Bronchial epithelial cell (primary cell): ENCODE data around the gene TFEB. TPM values are rescaled to one million over a fixed set of nuclear protein-coding genes. Genes with fewer than 3 reads are reported as not detected.

ENCODE experiments used
- DNase-seq: peaks from one replicate; pipeline ENCODE4 v3.0.0-alpha.2; 2010; ENCODE audit warnings: low read depth
- FAIRE-seq: peaks from 2 replicates; lab custom pipeline; 2011; peaks lifted over from hg19 to GRCh38; lab: Jason Lieb, UNC
- H3K27me3 ChIP-seq: 2 replicates; pipeline ENCODE4 v1.5.1; 2011; ENCODE audit warnings: low read length; ENCODE audit not compliant: control insufficient read depth, insufficient read depth
- H3K36me3 ChIP-seq: 2 replicates; pipeline ENCODE4 v1.5.1; 2011; ENCODE audit warnings: low read length; ENCODE audit not compliant: control insufficient read depth, insufficient read depth
- H3K4me3 ChIP-seq: 2 replicates; pipeline ENCODE4 v1.5.1; 2011; ENCODE audit warnings: mild to moderate bottlenecking, low read depth, low read length, control low read depth
- total RNA-seq: library from RNA; depleted of rRNA; stranded (reverse); fragments of >200 nt; gene quantifications from 2 replicates; pipeline ENCODE4 v1.2.1, GENCODE V29; 2014
- TF ChIP-seq, protein P1 (sequence below): IDR thresholded peaks from 2 replicates; pipeline ENCODE4 v1.5.1; 2011; ENCODE audit warnings: mild to moderate bottlenecking, moderate library complexity, low read length, control low read depth, inconsistent platforms; ENCODE audit not compliant: insufficient read depth, severe bottlenecking

TFEB gene
- total RNA-seq, 1 donor from 2014 or later, result 6.8 TPM

DNA sequence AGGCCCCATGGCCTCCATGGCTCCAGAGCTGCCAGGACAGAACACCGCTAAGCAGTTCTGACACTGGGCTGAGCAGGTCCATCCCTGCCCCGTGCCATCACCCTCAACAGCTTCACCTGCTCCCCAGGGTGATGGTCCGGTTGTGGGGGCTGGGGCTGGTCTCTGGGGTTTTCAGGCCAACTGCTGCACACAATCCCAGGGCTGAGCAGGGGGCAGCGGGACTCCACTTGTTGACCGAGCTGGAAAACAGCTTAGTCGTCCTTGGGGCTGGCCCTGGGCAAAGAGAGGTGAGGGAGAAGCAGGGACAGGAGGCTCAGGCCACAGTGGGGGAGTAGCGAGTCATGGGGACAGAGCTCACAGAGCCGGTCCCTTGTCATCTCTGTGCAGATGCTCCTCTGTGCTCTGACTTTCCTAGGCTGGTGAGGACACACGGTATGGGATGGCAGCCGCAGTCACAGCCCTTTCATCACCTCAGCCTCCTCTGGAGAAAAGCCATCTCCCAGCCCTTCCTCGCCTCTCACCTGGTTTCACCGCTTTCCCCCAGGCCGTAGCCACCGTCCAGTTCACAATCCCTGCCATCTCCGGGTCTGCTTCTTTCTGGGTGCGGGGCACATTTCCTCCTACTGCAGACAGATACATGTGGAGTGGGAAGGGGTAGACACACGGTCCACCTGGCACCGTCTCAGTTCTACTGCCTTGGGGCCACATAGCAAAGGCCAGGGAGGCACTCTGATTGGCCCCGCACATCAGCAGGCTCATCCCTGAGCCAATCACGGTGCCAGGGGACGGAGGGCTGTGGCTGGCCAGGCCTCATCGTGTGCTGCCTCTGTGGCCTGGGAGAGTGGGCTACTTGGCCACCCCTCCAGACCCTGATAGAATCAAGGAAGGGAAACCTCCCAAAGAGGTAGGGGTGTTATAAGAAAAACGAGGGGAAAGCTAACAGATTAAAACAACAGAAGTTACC, 78.0 kb downstream of the TFEB start:
- peaks cover 5% of the 10 kb centered on the region for H3K27me3 ChIP-seq
- peaks cover 3% of the 10 kb centered on the region for H3K36me3 ChIP-seq
- H3K4me3 ChIP-seq, result no peak overlapping the region
- DNase-seq (no peak), FAIRE-seq (no peak)
- TF ChIP-seq, protein P1, sequence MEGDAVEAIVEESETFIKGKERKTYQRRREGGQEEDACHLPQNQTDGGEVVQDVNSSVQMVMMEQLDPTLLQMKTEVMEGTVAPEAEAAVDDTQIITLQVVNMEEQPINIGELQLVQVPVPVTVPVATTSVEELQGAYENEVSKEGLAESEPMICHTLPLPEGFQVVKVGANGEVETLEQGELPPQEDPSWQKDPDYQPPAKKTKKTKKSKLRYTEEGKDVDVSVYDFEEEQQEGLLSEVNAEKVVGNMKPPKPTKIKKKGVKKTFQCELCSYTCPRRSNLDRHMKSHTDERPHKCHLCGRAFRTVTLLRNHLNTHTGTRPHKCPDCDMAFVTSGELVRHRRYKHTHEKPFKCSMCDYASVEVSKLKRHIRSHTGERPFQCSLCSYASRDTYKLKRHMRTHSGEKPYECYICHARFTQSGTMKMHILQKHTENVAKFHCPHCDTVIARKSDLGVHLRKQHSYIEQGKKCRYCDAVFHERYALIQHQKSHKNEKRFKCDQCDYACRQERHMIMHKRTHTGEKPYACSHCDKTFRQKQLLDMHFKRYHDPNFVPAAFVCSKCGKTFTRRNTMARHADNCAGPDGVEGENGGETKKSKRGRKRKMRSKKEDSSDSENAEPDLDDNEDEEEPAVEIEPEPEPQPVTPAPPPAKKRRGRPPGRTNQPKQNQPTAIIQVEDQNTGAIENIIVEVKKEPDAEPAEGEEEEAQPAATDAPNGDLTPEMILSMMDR, result no peak

DNA sequence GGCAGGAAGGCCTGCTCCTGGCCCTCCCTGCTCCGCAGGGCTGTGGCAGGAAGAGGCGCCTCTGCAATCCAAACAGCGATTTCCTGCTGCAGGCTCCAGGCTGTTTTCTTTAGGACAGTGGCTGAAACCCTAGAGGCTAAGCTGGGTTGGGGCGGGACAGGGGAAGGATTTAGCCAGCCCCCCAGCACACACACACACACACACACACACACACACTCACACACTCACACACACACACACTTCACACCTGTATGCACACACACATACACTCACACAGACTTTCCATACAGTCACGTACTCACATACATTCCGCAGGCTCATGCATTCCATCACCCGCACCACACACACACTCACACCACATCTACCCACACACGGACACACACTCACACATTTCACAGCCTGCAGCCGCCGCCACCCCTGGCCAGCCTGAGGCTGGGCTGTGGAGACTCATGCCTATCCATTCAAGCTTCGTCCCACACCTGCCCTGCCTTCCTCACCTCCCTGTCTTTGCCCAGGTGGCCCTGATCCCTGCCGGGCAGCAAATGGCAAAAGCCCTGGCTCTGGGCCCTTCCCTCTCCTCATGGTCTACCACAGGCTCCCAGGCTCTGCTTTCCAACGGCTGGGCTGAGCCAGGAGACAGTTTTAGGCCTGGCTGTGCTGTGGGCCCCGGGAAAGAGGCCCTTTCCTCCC, 79.3 kb downstream of the TFEB start:
- no peak overlapping the region for H3K4me3 ChIP-seq
- FAIRE-seq (no peak), DNase-seq (peak; percentile 47)
- H3K27me3 ChIP-seq, result peaks cover 5% of the 10 kb centered on the region
- H3K36me3 ChIP-seq, result peaks cover 5% of the 10 kb centered on the region
- TF ChIP-seq, protein P1, result no peak

DNA sequence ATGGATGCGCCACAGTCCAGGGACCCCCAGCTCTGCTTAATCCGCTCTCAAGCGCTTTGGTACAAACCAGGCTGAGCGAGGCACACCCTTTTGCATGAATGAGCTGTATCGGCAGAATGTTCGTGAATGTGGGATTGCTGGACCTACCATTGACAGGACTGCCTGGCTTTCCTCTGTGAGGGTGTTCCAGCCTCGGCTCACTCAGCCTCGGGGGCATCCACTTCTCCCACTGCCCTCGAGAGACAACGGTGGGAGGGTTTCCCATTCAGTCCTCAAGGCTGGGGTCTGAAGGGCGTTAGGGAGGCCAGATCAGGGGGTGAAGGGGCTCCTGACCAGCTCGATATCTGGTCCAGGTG, 79.8 kb downstream of the TFEB start:
- FAIRE-seq, result no peak
- peaks cover 5% of the 10 kb centered on the region for H3K27me3 ChIP-seq
- TF ChIP-seq, protein P1, result no peak
- H3K36me3 ChIP-seq, result peaks cover 5% of the 10 kb centered on the region
- H3K4me3 ChIP-seq, result no peak overlapping the region
- DNase-seq, result peak; percentile 18

DNA sequence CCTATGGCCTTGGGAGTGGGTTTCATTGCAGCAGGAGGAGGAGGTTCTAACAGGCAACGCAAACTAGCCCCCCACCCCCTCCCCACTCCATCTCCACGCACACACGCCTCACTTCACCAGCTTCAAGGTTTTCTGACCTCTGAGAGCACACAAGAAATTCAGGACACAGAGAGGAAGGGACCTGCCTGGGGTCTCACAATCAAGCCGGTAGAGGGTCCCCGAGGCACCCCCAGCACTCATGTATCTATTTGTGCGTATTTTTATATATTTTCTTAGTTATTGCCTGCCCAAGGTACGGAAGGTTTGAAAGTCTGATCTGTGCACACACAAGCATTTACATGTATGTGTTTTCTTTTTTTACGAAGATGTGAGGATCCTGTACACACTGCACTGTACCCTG, 80.2 kb downstream of the TFEB start:
- DNase-seq, result no peak
- Histone ChIP-seq H3K4me3 (no peak overlapping the region), H3K27me3 (peaks cover 3% of the 10 kb centered on the region), H3K36me3 (peaks cover 8% of the 10 kb centered on the region)
- TF ChIP-seq, protein P1, result no peak
- no peak for FAIRE-seq

DNA sequence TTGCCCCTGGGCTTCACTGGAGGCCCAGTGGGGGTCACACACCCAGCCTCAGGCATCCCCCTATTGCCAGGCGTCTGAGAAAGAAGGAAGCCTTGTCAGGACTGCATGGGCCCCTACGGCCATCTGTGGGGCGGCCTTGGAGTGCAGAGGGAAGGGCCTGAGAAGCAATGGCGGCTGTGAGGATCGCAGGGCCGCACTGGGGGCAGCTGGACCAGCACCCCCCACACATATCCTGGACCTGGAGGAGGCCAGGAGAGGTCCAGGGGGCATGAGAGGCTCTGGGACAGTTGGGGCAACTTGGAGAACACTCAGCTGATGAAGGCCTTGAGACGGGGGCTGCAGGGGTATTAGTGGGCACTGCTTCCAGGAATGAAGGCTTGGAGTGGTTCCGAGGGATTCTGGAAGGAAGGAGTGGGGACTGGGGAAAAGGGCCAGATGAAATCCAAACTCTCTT, 80.7 kb downstream of the TFEB start:
- no peak for FAIRE-seq
- H3K27me3 ChIP-seq, result peaks cover under 1% of the 10 kb centered on the region
- H3K36me3 ChIP-seq, result peaks cover 8% of the 10 kb centered on the region
- DNase-seq, result no peak
- TF ChIP-seq, protein P1, result no peak
- no peak overlapping the region for H3K4me3 ChIP-seq
